Measurements from ENCODE around the gene SURF1.

The SURF1 gene

GRCh38 chr9:133306242-133307204 is 49.8 kb downstream of the SURF1 start:
- no peaks in the 10 kb centered on the region for H3K9me3 Mint-ChIP-seq
- H3K27ac Mint-ChIP-seq: no peak overlapping the region
- peaks cover 33 to 57% of the 10 kb centered on the region in 2 donors for H3K27me3 Mint-ChIP-seq
- peaks cover 5% of the 10 kb centered on the region for H3K36me3 Mint-ChIP-seq (ENCODE audit: insufficient read depth)
- no peaks in the 10 kb centered on the region for H3K4me1 Mint-ChIP-seq (ENCODE audit: low read depth in 2 of 2)
- DNase-seq (no peak), ATAC-seq (replicated peaks) (no peak)
- H3K4me3 Mint-ChIP-seq: no peak overlapping the region

DNA sequence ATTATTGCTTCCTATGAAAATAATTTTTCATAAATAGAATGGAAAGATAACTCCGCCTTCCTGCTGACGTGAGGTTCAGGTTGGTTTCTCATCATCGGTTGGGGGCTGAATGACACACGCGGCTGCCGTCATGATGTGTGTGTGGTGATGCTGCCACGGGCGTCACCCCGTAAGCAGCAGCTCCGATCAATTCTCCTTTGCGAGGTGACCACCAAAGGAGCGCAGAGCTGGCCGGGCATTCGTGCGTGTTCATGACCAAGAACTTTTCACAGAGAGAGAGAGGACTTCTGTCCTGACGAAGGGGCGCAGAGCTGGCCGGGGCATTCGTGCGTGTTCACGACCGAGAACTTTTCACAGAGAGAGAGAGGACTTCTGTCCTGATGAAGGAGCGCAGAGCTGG is 50.6 kb downstream of the SURF1 start:
- ATAC-seq (replicated peaks) (no peak), DNase-seq (no peak)
- Mint-ChIP-seq H3K36me3 (ENCODE audit: insufficient read depth) (peaks cover 5% of the 10 kb centered on the region), H3K4me3 (no peak overlapping the region), H3K4me1 (ENCODE audit: low read depth in 2 of 2) (no peaks in the 10 kb centered on the region), H3K9me3 (no peaks in the 10 kb centered on the region), H3K27ac (no peak overlapping the region), H3K27me3 (peaks cover 33 to 57% of the 10 kb centered on the region in 2 donors)

- H3K4me3 Mint-ChIP-seq: no peak overlapping the region
- H3K4me1 Mint-ChIP-seq (ENCODE audit: low read depth in 2 of 2): no peaks in the 10 kb centered on the region
- DNase-seq: no peak
- no peak for ATAC-seq (replicated peaks)
- peaks cover 5% of the 10 kb centered on the region for H3K36me3 Mint-ChIP-seq (ENCODE audit: insufficient read depth)
- H3K27ac Mint-ChIP-seq: no peak overlapping the region
- H3K9me3 Mint-ChIP-seq: no peaks in the 10 kb centered on the region
- H3K27me3 Mint-ChIP-seq: peaks cover 30 to 54% of the 10 kb centered on the region in 2 donors
Observed at GRCh38 chr9:133304477-133305377, 51.6 kb downstream of the SURF1 start.

DNA sequence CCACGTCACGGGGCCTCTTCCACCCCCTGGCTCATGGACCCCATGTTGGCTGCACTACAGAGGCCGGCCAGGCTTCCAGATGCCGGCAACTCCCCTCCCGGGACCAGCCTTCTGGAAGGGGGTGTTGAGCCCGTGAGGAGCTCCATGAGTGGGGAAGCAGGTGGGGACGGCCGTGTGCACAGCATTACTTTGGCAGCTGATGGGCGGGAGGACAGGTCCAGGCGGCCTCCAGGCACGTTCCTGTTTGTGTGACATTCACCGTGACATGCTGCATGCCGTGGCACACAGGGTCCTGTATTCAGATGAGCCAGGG is 52.2 kb downstream of the SURF1 start:
- H3K27me3 Mint-ChIP-seq: peaks cover 30 to 54% of the 10 kb centered on the region in 2 donors
- DNase-seq: no peak
- no peak overlapping the region for H3K27ac Mint-ChIP-seq
- no peaks in the 10 kb centered on the region for H3K9me3 Mint-ChIP-seq
- H3K4me1 Mint-ChIP-seq (ENCODE audit: low read depth in 2 of 2): no peaks in the 10 kb centered on the region
- no peak for ATAC-seq (replicated peaks)
- peaks cover 5% of the 10 kb centered on the region for H3K36me3 Mint-ChIP-seq (ENCODE audit: insufficient read depth)
- no peak overlapping the region for H3K4me3 Mint-ChIP-seq

DNA sequence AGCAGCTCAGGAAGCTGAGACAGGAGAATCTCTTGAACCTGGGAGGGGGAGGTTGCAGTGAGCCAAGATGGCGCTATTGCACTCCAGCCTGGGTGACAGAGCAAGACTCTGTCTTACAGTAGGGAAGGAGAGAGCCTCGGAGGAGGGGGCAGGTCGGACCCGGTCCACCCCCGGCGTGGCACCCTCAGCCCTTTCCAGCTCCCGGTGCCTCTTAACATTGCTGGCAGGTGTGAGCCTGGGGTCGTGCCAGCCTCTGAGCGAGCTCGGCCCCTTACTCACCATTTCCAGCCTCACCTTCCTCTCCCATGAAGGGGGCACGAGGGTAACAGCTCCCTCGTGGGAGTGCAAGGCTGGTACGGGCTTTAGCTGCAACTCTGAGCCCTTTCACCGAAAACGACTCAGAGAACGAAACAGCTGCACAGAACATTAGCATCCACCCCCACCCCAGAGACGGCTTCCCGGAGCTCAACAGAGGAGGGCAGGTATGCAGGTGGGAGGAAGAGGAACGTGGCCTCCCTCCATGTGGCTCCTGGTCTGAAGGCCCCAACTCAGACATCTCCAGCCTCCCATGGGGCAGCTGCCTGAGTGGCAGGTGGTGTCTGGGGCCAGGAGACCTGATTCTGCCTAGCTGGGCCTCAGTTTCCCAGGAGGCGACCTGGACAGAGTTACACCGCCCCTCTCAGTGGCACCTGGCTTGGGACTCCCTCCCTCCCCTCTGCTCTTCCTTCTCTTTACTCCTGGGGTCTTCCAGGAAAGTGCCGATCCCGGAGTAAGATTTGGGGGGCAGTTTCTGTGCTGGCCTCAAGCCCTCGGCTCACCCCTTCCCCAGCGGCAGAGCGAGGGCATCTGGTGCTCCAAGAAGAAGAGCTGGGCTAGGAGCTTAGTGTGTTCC is 52.8 kb downstream of the SURF1 start:
- H3K27ac Mint-ChIP-seq: no peak overlapping the region
- no peaks in the 10 kb centered on the region for H3K4me1 Mint-ChIP-seq (ENCODE audit: low read depth in 2 of 2)
- peaks cover 5% of the 10 kb centered on the region for H3K36me3 Mint-ChIP-seq (ENCODE audit: insufficient read depth)
- H3K9me3 Mint-ChIP-seq: no peaks in the 10 kb centered on the region
- ATAC-seq (replicated peaks) (no peak), DNase-seq (no peak)
- H3K4me3 Mint-ChIP-seq: no peak overlapping the region
- peaks cover 24 to 49% of the 10 kb centered on the region in 2 donors for H3K27me3 Mint-ChIP-seq

Data from effector memory CD8-positive, alpha-beta T cell (primary cell).